ENCODE measurements around the gene LSAMP. TPM values are rescaled to one million over a fixed set of nuclear protein-coding genes. Genes with fewer than 3 reads are reported as not detected.

The LSAMP gene
- total RNA-seq, 1 experiment from 2014 or later: 3.1 TPM

GRCh38 chr3:116392291-116392690 lies 53.0 kb downstream of the LSAMP start:
- CTCF ChIA-PET: no interaction called here
- POLR2A ChIA-PET: no interaction called here

GRCh38 chr3:116391296-116392201 lies 53.7 kb downstream of the LSAMP start:
- no peak for ATAC-seq
- in situ Hi-C loops (cut with HindIII; ENCODE audit: low pct_unique_long_range_greater_than_20kb, low sequenced_read_pairs) (no loop called here), intact Hi-C loops (cut with micrococcal nuclease; ENCODE audit: unreplicated experiment) (no loop called here)
- Histone ChIP-seq H3K9me3 (ENCODE audit: control insufficient read depth, insufficient read depth, low read depth, low read length) (no peaks in the 10 kb centered on the region), H3K4me1 (ENCODE audit: control insufficient read depth, insufficient read depth, low read length) (no peaks in the 10 kb centered on the region), H3K27me3 (ENCODE audit: control insufficient read depth, insufficient read depth, low read length) (no peaks in the 10 kb centered on the region), H3K27ac (ENCODE audit: low read length) (no peak overlapping the region), H3K4me3 (ENCODE audit: low read depth in 2 of 2, low read length in 2 of 2) (no peak overlapping the region), H3K36me3 (ENCODE audit: control insufficient read depth, insufficient read depth, low read length) (no peaks in the 10 kb centered on the region)
- CTCF ChIA-PET: no interaction called here
- no TSS peak for BruUV-seq (replicated peaks)
- DNase-seq (ENCODE audit: low read depth, low spot score): no peak
- TF ChIP-seq TCF7L2 (IDR thresholded peaks at IDR 0.05; ENCODE audit: low read depth, low read length): no peak
- no peak for TF ChIP-seq CTCF (IDR thresholded peaks at IDR 0.05)
- TF ChIP-seq SIN3A (IDR thresholded peaks at IDR 0.05; ENCODE audit: borderline replicate concordance, insufficient read depth, low read depth, low read length): no peak
- no peak for TF ChIP-seq POLR2AphosphoS5 (IDR thresholded peaks at IDR 0.05; ENCODE audit: low read depth, low read length)
- TF ChIP-seq REST (IDR thresholded peaks at IDR 0.05; ENCODE audit: insufficient read depth in 1 of 2, low read depth in 2 of 2, low read length in 1 of 2): no peak
- POLR2A ChIA-PET: no interaction called here

More at GRCh38 chr3:116392291-116392690, 53.0 kb downstream of the LSAMP start:
- Histone ChIP-seq H3K27ac (ENCODE audit: low read length) (no peak overlapping the region), H3K27me3 (ENCODE audit: control insufficient read depth, insufficient read depth, low read length) (no peaks in the 10 kb centered on the region), H3K4me3 (ENCODE audit: low read depth in 2 of 2, low read length in 2 of 2) (no peak overlapping the region), H3K9me3 (ENCODE audit: control insufficient read depth, insufficient read depth, low read depth, low read length) (no peaks in the 10 kb centered on the region), H3K36me3 (ENCODE audit: control insufficient read depth, insufficient read depth, low read length) (no peaks in the 10 kb centered on the region), H3K4me1 (ENCODE audit: control insufficient read depth, insufficient read depth, low read length) (no peaks in the 10 kb centered on the region)
- in situ Hi-C loops (cut with HindIII; ENCODE audit: low pct_unique_long_range_greater_than_20kb, low sequenced_read_pairs): no loop called here
- intact Hi-C loops (cut with micrococcal nuclease; ENCODE audit: unreplicated experiment): no loop called here
- no TSS peak for BruUV-seq (replicated peaks)
- no peak for DNase-seq (ENCODE audit: low read depth, low spot score)
- no peak for ATAC-seq
- no peak for TF ChIP-seq SIN3A (IDR thresholded peaks at IDR 0.05; ENCODE audit: borderline replicate concordance, insufficient read depth, low read depth, low read length)
- no peak for TF ChIP-seq POLR2AphosphoS5 (IDR thresholded peaks at IDR 0.05; ENCODE audit: low read depth, low read length)
- no peak for TF ChIP-seq CTCF (IDR thresholded peaks at IDR 0.05)
- no peak for TF ChIP-seq REST (IDR thresholded peaks at IDR 0.05; ENCODE audit: insufficient read depth in 1 of 2, low read depth in 2 of 2, low read length in 1 of 2)
- no peak for TF ChIP-seq TCF7L2 (IDR thresholded peaks at IDR 0.05; ENCODE audit: low read depth, low read length)
